ENCODE data around the gene SNX11. TPM values are rescaled to one million over a fixed set of nuclear protein-coding genes. Genes with fewer than 3 reads are reported as not detected.

SNX11 gene
- total and polyA plus RNA-seq, 9 of the 15 experiments (the other 6 are each of a cell fraction or from before 2014, with no cell fraction given) = 12.4 to 24.0 (median 16.8) TPM

- TF ChIP-seq, protein P1, sequence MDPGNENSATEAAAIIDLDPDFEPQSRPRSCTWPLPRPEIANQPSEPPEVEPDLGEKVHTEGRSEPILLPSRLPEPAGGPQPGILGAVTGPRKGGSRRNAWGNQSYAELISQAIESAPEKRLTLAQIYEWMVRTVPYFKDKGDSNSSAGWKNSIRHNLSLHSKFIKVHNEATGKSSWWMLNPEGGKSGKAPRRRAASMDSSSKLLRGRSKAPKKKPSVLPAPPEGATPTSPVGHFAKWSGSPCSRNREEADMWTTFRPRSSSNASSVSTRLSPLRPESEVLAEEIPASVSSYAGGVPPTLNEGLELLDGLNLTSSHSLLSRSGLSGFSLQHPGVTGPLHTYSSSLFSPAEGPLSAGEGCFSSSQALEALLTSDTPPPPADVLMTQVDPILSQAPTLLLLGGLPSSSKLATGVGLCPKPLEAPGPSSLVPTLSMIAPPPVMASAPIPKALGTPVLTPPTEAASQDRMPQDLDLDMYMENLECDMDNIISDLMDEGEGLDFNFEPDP (CRISPR knock-in tag; IDR thresholded peaks at IDR 0.05) = no peak
- TF ChIP-seq C11orf30 (IDR thresholded peaks at IDR 0.05; ENCODE audit: low read depth) = peak; percentile 24; the same call in 1 of the 2 replicates
- TF ChIP-seq, protein P2, sequence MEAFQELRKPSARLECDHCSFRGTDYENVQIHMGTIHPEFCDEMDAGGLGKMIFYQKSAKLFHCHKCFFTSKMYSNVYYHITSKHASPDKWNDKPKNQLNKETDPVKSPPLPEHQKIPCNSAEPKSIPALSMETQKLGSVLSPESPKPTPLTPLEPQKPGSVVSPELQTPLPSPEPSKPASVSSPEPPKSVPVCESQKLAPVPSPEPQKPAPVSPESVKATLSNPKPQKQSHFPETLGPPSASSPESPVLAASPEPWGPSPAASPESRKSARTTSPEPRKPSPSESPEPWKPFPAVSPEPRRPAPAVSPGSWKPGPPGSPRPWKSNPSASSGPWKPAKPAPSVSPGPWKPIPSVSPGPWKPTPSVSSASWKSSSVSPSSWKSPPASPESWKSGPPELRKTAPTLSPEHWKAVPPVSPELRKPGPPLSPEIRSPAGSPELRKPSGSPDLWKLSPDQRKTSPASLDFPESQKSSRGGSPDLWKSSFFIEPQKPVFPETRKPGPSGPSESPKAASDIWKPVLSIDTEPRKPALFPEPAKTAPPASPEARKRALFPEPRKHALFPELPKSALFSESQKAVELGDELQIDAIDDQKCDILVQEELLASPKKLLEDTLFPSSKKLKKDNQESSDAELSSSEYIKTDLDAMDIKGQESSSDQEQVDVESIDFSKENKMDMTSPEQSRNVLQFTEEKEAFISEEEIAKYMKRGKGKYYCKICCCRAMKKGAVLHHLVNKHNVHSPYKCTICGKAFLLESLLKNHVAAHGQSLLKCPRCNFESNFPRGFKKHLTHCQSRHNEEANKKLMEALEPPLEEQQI (IDR thresholded peaks at IDR 0.05) = peak; percentile 85
- TF ChIP-seq PURB (CRISPR knock-in tag; IDR thresholded peaks at IDR 0.05; ENCODE audit: low read depth) = no peak
- TF ChIP-seq ZNF316 (IDR thresholded peaks at IDR 0.05) = peak; percentile 76
- no peak for TF ChIP-seq NCOA2 (IDR thresholded peaks at IDR 0.05; ENCODE audit: partially characterized antibody in 2 of 2)
- no peak for TF ChIP-seq E2F3 (CRISPR knock-in tag; IDR thresholded peaks at IDR 0.05)
- no peak for TF ChIP-seq ZNF184 (CRISPR knock-in tag; IDR thresholded peaks at IDR 0.05)
- TF ChIP-seq ZNF76 (CRISPR knock-in tag; IDR thresholded peaks at IDR 0.05; ENCODE audit: borderline replicate concordance) = no peak
- peak; percentile 28 for TF ChIP-seq RBM25 (IDR thresholded peaks at IDR 0.05; ENCODE audit: low read depth, low read length, severe bottlenecking)
- no peak for TF ChIP-seq HDAC1 (IDR thresholded peaks at IDR 0.05)
- TF ChIP-seq, protein P3, sequence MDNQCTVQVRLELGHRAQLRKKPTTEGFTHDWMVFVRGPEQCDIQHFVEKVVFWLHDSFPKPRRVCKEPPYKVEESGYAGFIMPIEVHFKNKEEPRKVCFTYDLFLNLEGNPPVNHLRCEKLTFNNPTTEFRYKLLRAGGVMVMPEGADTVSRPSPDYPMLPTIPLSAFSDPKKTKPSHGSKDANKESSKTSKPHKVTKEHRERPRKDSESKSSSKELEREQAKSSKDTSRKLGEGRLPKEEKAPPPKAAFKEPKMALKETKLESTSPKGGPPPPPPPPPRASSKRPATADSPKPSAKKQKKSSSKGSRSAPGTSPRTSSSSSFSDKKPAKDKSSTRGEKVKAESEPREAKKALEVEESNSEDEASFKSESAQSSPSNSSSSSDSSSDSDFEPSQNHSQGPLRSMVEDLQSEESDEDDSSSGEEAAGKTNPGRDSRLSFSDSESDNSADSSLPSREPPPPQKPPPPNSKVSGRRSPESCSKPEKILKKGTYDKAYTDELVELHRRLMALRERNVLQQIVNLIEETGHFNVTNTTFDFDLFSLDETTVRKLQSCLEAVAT (IDR thresholded peaks at IDR 0.05) = peak in 1 of 2 experiments; percentile 64; a peak in 1 of 4 replicates
- TF ChIP-seq, protein P4, sequence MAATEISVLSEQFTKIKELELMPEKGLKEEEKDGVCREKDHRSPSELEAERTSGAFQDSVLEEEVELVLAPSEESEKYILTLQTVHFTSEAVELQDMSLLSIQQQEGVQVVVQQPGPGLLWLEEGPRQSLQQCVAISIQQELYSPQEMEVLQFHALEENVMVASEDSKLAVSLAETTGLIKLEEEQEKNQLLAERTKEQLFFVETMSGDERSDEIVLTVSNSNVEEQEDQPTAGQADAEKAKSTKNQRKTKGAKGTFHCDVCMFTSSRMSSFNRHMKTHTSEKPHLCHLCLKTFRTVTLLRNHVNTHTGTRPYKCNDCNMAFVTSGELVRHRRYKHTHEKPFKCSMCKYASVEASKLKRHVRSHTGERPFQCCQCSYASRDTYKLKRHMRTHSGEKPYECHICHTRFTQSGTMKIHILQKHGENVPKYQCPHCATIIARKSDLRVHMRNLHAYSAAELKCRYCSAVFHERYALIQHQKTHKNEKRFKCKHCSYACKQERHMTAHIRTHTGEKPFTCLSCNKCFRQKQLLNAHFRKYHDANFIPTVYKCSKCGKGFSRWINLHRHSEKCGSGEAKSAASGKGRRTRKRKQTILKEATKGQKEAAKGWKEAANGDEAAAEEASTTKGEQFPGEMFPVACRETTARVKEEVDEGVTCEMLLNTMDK (IDR thresholded peaks at IDR 0.05; ENCODE audit: borderline replicate concordance, insufficient read depth, low read depth, low read length, poor library complexity, severe bottlenecking) = no peak
- peak; percentile 80 for TF ChIP-seq ASH1L (IDR thresholded peaks at IDR 0.05; ENCODE audit: borderline replicate concordance, low read depth, partially characterized antibody)
- TF ChIP-seq CREB1 (IDR thresholded peaks at IDR 0.05) = no peak
- TF ChIP-seq CREB1 (CRISPR knock-in tag; IDR thresholded peaks at IDR 0.05) = no peak
- TF ChIP-seq SNAPC5 (CRISPR knock-in tag; IDR thresholded peaks at IDR 0.05) = no peak
These were observed 4.5 kb upstream of the SNX11 start (continued) for GRCh38 chr17:48102798-48103715.

All from K562 (cell line).